HepG2 (cell line): ENCODE data around the gene CRKL. TPM values are rescaled to one million over a fixed set of nuclear protein-coding genes. Genes with fewer than 3 reads are reported as not detected.

Source experiments
- AGO2 ChIP-seq: fragments of 200-400 bp; formaldehyde crosslinking; optimal IDR thresholded peaks from 2 replicates; pipeline ENCODE3; 2017; ENCODE audit warnings: mild to moderate bottlenecking, low read depth, low read length, moderate library complexity
- ATF1 ChIP-seq: IDR thresholded peaks from 2 replicates; pipeline ENCODE4 v1.6.1; 2016; ENCODE audit warnings: mild to moderate bottlenecking, control low read depth
- ATF7 ChIP-seq, 2 experiments: fragments of 450-650 bp in 1 of 2; sonication (generic) in 1 of 2; formaldehyde crosslinking in 1 of 2; IDR thresholded peaks; 2 replicates each; pipeline versions ENCODE4 v1.4.0 to v1.6.1; 2016 to 2020; ENCODE audit warnings: antibody characterized with exemption in 1 of 2, mild to moderate bottlenecking in 1 of 2, missing genetic modification reagents in 1 of 2
- DR1 ChIP-seq: sonication (generic); formaldehyde crosslinking; IDR thresholded peaks from 2 replicates; pipeline ENCODE4 v1.8.0; 2021; ENCODE audit warnings: mild to moderate bottlenecking, missing genetic modification reagents, inconsistent platforms
- ETV6 ChIP-seq: sonication (generic); formaldehyde crosslinking; conservative IDR thresholded peaks from 2 replicates; pipeline ENCODE4 v1.4.0; 2020; ENCODE audit warnings: missing genetic modification reagents
- HCFC1 ChIP-seq: fragments of 150-350 bp; IDR thresholded peaks from 2 replicates; pipeline ENCODE4 v1.6.1; 2014; ENCODE audit warnings: low read depth, low read length
- HHEX ChIP-seq: IDR thresholded peaks from 2 replicates; pipeline ENCODE4 v1.6.1; 2016; ENCODE audit warnings: control low read depth
- HIVEP1 ChIP-seq: sonication (generic); formaldehyde crosslinking; IDR thresholded peaks from 2 replicates; pipeline ENCODE4 v1.4.0; 2020; ENCODE audit warnings: mild to moderate bottlenecking, missing genetic modification reagents
- MIER3 ChIP-seq: IDR thresholded peaks from 2 replicates; pipeline ENCODE4 v1.6.1; 2016; ENCODE audit warnings: missing compliant biosample characterization, borderline replicate concordance
- MTF2 ChIP-seq: sonication (generic); formaldehyde crosslinking; IDR thresholded peaks from 2 replicates; pipeline ENCODE4 v1.5.0; 2020; ENCODE audit warnings: missing genetic modification reagents, borderline replicate concordance
- NFE2 ChIP-seq: sonication (generic); formaldehyde crosslinking; IDR thresholded peaks from 2 replicates; pipeline ENCODE4 v1.4.0; 2020; ENCODE audit warnings: missing genetic modification reagents
- NFE2L2 ChIP-seq: fragments of 150-350 bp; IDR thresholded peaks from 2 replicates; pipeline ENCODE4 v1.6.1; 2014; ENCODE audit warnings: low read length
- NONO ChIP-seq, 2 experiments: fragments of 450-650 bp in 1 of 2; sonication (generic) in 1 of 2; formaldehyde crosslinking in 1 of 2; IDR thresholded peaks in 1 of 2; conservative IDR thresholded peaks in 1 of 2; 2 replicates each; pipeline versions ENCODE4 v1.6.1 to v1.8.0; 2017 to 2022; ENCODE audit warnings: mild to moderate bottlenecking in 1 of 2, missing genetic modification reagents in 1 of 2, moderate library complexity in 1 of 2
- PCBP2 ChIP-seq: fragments of 200-400 bp; formaldehyde crosslinking; optimal IDR thresholded peaks from 2 replicates; pipeline ENCODE3; 2018; ENCODE audit warnings: low read length, low read depth; ENCODE audit not compliant: poor library complexity, severe bottlenecking
- REPIN1 ChIP-seq: sonication (generic); formaldehyde crosslinking; IDR thresholded peaks from 2 replicates; pipeline ENCODE4 v1.8.0; 2022; ENCODE audit warnings: missing genetic modification reagents, low read depth, mild to moderate bottlenecking, borderline replicate concordance
- SALL2 ChIP-seq: sonication (generic); formaldehyde crosslinking; IDR thresholded peaks from 2 replicates; pipeline ENCODE4 v1.8.1; 2023; ENCODE audit warnings: mild to moderate bottlenecking, missing genetic modification reagents, inconsistent platforms
- SNAPC2 ChIP-seq: sonication (generic); formaldehyde crosslinking; IDR thresholded peaks from 2 replicates; pipeline ENCODE4 v1.8.1; 2022; ENCODE audit warnings: mild to moderate bottlenecking, missing genetic modification reagents
- SP4 ChIP-seq: sonication (generic); formaldehyde crosslinking; IDR thresholded peaks from 2 replicates; pipeline ENCODE4 v1.8.1; 2023; ENCODE audit warnings: mild to moderate bottlenecking, missing genetic modification reagents
- ZFP36L1 ChIP-seq: sonication (generic); formaldehyde crosslinking; IDR thresholded peaks from 2 replicates; pipeline ENCODE4 v1.8.0; 2022; ENCODE audit warnings: mild to moderate bottlenecking, missing genetic modification reagents, moderate library complexity
- ZNF160 ChIP-seq: sonication (generic); formaldehyde crosslinking; IDR thresholded peaks from 2 replicates; pipeline ENCODE4 v1.8.0; 2022; ENCODE audit warnings: mild to moderate bottlenecking, inconsistent platforms, missing genetic modification reagents
- ZNF337 ChIP-seq: sonication (generic); formaldehyde crosslinking; IDR thresholded peaks from 2 replicates; pipeline ENCODE4 v1.5.1; 2020; ENCODE audit warnings: missing genetic modification reagents, low read depth, mild to moderate bottlenecking, borderline replicate concordance
- ZNF382 ChIP-seq: sonication (generic); formaldehyde crosslinking; IDR thresholded peaks from 2 replicates; pipeline ENCODE4 v1.5.0; 2020; ENCODE audit warnings: missing genetic modification reagents, mild to moderate bottlenecking, borderline replicate concordance
- ZNF460 ChIP-seq: sonication (generic); formaldehyde crosslinking; IDR thresholded peaks from 2 replicates; pipeline ENCODE4 v1.5.1; 2020; ENCODE audit warnings: missing genetic modification reagents, mild to moderate bottlenecking, borderline replicate concordance
- ZNF567 ChIP-seq: sonication (generic); formaldehyde crosslinking; IDR thresholded peaks from 2 replicates; pipeline ENCODE4 v1.8.1; 2023; ENCODE audit warnings: mild to moderate bottlenecking, missing genetic modification reagents, borderline replicate concordance
- ZNF672 ChIP-seq: sonication (generic); formaldehyde crosslinking; IDR thresholded peaks from 2 replicates; pipeline ENCODE4 v1.8.1; 2022; ENCODE audit warnings: missing genetic modification reagents
- ZNF713 ChIP-seq: sonication (generic); formaldehyde crosslinking; IDR thresholded peaks from 2 replicates; pipeline ENCODE4 v1.4.0; 2020; ENCODE audit warnings: mild to moderate bottlenecking, missing genetic modification reagents
- polyA plus RNA-seq, 8 experiments: library from polyadenylated mRNA; depleted of rRNA in 3 of 8; stranded (reverse) in 7 of 8; unstranded in 1 of 8; fragments of >200 nt; fragmentation: Illumina TruSeq in 4 of 8; extraction: Trizol in 4 of 8; gene quantifications; 2 replicates each; pipeline versions ENCODE4 v1.2.1 to v1.2.3, GENCODE V29; 2011 to 2016; ENCODE audit warnings: low read depth in 4 of 8, missing spikeins in 1 of 8, mixed read lengths in 1 of 8; ENCODE audit not compliant: insufficient read depth in 1 of 8
- total RNA-seq, 5 experiments: library from RNA; depleted of rRNA; stranded (reverse); fragments of >200 nt; fragmentation: Illumina TruSeq; extraction: Trizol; gene quantifications; 2 replicates each; pipeline ENCODE4 v1.2.3, GENCODE V29; 2016; ENCODE audit warnings: low read depth in 1 of 5
- TF ChIP-seq, protein P1 (sequence below): IDR thresholded peaks from 2 replicates; pipeline ENCODE4 v1.6.1; 2016; ENCODE audit warnings: missing biosample characterization, missing genetic modification reagents, low read depth
- TF ChIP-seq, protein P2 (sequence below), 2 experiments: fragments of 450-650 bp in 1 of 2; sonication (generic) in 1 of 2; formaldehyde crosslinking; IDR thresholded peaks; 2 replicates each; pipeline versions ENCODE4 v1.5.0 to v1.8.0; 2020 to 2022; ENCODE audit warnings: mild to moderate bottlenecking in 1 of 2, missing genetic modification reagents in 1 of 2
- TF ChIP-seq, protein P3 (sequence below): sonication (generic); formaldehyde crosslinking; IDR thresholded peaks from 2 replicates; pipeline ENCODE4 v1.4.0; 2020; ENCODE audit warnings: missing genetic modification reagents

Gene CRKL
- total and polyA plus RNA-seq, 2 of the 13 experiments (the other 11 are each of a cell fraction or from before 2014, with no cell fraction given): 37.4 to 60.6 TPM

DNA sequence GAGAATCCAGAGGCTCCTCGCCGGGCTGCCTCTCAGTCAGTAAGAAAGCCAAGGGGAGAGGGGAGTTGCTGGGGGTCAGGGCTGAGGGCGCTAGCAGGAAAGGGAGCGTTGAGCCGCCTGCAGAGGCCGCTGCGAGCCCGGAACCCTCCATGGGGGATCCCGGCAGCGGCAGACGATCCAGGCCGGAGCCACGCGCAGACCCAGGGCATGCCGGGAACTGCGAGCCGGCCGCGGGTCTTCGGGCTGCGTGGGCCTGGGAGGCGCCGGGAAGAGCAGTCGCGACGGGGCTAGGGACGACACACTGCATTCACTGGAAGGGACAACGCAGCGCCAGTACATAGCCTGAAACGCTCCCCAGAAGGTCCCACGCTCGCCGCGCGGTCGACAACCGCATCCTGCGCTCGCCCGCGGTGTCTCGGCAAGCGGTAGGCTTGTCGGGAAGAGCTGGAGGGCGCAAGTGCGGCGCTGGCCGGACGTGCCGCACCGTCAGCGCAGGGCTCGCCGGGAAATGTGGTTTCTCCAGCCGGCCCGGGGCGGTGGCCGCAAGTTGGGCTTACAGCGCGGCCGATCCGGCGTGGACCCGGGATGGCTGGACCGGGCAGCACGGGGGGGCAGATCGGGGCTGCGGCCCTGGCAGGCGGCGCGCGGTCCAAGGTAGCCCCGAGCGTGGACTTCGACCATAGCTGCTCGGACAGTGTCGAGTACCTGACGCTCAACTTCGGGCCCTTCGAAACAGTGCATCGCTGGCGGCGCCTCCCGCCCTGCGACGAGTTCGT lies 64.8 kb downstream of the CRKL start, which contains the start of gene LZTR1 (continued):
- TF ChIP-seq, protein P1, sequence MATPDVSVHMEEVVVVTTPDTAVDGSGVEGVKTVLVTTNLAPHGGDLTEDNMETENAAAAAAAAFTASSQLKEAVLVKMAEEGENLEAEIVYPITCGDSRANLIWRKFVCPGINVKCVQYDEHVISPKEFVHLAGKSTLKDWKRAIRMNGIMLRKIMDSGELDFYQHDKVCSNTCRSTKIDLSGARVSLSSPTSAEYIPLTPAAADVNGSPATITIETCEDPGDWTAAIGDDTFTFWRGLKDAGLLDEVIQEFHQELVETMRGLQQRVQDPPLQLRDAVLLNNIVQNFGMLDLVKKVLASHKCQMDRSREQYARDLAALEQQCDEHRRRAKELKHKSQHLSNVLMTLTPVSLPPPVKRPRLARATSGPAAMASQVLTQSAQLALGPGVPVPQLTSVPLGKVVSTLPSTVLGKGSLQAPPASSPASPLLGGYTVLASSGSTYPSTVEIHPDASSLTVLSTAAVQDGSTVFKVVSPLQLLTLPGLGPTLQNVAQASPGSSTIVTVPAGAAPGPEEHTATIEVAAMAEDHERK (CRISPR knock-in tag): peak; percentile 89
- TF ChIP-seq DR1 (CRISPR knock-in tag) (peak; percentile 72), ZNF713 (CRISPR knock-in tag) (no peak), SP4 (CRISPR knock-in tag) (peak; percentile 90), ZNF382 (CRISPR knock-in tag) (no peak), HHEX (CRISPR knock-in tag) (no peak), ZNF160 (CRISPR knock-in tag) (peak; percentile 88), ZFP36L1 (CRISPR knock-in tag) (peak; percentile 90), AGO2 (peak; percentile 98), ZNF337 (CRISPR knock-in tag) (peak; percentile 93; the same call in 1 of the 2 replicates), HIVEP1 (peak; percentile 96), NFE2 (no peak), MIER3 (CRISPR knock-in tag) (no peak), MTF2 (CRISPR knock-in tag) (peak; percentile 81), NONO (IDR thresholded peaks at IDR 0.05) (no peak), NONO (CRISPR knock-in tag; conservative IDR thresholded peaks at IDR 0.05) (peak; percentile 86; the same call in 1 of the 2 replicates), ETV6 (CRISPR knock-in tag) (peak; percentile 72; the same call in 1 of the 2 replicates), SALL2 (peak; percentile 91), HCFC1 (peak; percentile 80), PCBP2 (no peak), ATF1 (CRISPR knock-in tag) (no peak), NFE2L2 (no peak), ZNF460 (peak; percentile 72; the same call in 1 of the 2 replicates), ZNF672 (CRISPR knock-in tag) (no peak), REPIN1 (CRISPR knock-in tag) (peak; percentile 98), ATF7 (IDR thresholded peaks at IDR 0.05) (no peak), ATF7 (CRISPR knock-in tag; IDR thresholded peaks at IDR 0.05) (peak; percentile 43; the same call in 1 of the 2 replicates), SNAPC2 (CRISPR knock-in tag) (peak; percentile 97), ZNF567 (CRISPR knock-in tag) (peak; percentile 96)
- TF ChIP-seq, protein P2, sequence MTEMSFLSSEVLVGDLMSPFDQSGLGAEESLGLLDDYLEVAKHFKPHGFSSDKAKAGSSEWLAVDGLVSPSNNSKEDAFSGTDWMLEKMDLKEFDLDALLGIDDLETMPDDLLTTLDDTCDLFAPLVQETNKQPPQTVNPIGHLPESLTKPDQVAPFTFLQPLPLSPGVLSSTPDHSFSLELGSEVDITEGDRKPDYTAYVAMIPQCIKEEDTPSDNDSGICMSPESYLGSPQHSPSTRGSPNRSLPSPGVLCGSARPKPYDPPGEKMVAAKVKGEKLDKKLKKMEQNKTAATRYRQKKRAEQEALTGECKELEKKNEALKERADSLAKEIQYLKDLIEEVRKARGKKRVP (CRISPR knock-in tag; IDR thresholded peaks at IDR 0.05): peak in 1 of 2 experiments; percentile 45; a peak in 1 of 4 replicates
- TF ChIP-seq, protein P3, sequence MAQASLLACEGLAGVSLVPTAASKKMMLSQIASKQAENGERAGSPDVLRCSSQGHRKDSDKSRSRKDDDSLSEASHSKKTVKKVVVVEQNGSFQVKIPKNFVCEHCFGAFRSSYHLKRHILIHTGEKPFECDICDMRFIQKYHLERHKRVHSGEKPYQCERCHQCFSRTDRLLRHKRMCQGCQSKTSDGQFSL (CRISPR knock-in tag): peak; percentile 63; the same call in 1 of the 2 replicates
